ENCODE measurements around the gene BABAM2.

DNA sequence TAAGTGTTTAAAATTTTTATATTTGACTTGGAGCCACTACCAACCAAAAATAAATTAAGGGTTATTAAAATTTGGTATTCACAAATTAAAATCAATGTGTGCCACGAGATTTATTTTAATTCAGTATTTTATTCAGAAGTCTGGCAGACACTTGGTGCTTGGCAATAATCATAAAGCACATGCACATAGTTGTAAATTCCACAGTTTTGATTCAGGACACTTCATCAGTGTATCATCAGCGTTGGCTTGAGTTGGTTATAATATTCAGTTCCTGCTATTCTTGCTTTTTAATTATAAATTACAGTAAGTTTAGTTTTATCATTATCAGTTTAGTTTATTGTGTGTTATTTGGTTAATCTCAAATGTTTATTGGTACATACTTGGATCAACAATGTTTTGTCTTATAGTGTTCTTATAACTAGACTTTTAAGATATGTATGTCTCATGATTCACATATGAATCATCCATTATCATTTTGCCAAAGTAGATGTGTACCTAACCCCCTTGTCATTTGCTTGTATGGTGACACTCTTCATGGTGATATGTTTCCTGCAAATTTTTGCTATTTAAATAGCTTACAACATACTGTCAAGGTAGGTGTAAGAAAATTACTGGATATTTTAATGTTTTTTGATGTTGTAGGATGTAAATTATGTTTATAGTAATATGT is 237.9 kb downstream of the BABAM2 start:
- TF ChIP-seq, protein P1, sequence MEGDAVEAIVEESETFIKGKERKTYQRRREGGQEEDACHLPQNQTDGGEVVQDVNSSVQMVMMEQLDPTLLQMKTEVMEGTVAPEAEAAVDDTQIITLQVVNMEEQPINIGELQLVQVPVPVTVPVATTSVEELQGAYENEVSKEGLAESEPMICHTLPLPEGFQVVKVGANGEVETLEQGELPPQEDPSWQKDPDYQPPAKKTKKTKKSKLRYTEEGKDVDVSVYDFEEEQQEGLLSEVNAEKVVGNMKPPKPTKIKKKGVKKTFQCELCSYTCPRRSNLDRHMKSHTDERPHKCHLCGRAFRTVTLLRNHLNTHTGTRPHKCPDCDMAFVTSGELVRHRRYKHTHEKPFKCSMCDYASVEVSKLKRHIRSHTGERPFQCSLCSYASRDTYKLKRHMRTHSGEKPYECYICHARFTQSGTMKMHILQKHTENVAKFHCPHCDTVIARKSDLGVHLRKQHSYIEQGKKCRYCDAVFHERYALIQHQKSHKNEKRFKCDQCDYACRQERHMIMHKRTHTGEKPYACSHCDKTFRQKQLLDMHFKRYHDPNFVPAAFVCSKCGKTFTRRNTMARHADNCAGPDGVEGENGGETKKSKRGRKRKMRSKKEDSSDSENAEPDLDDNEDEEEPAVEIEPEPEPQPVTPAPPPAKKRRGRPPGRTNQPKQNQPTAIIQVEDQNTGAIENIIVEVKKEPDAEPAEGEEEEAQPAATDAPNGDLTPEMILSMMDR (IDR thresholded peaks at IDR 0.05; ENCODE audit: low read length): no peak
- TF ChIP-seq EZH2 (optimal IDR thresholded peaks at IDR 0.05; ENCODE audit: low read depth, low read length) (no peak), EZH2phosphoT487 (IDR thresholded peaks at IDR 0.05; ENCODE audit: low read length) (no peak)
